ENCODE data around the gene LRP5.

The LRP5 gene

GRCh38 chr11:68324695-68325094 lies 12.3 kb downstream of the LRP5 start:
- no peak for TF ChIP-seq CTCF (IDR thresholded peaks at IDR 0.05; ENCODE audit: insufficient read depth, low read depth, low read length, missing control alignments)
- no peak for DNase-seq (ENCODE audit: low read depth)
- no peak overlapping the region for H3K4me3 ChIP-seq (ENCODE audit: low read depth, low read length)

- DNase-seq (ENCODE audit: low read depth) = no peak
- H3K4me3 ChIP-seq (ENCODE audit: low read depth, low read length) = no peak overlapping the region
- TF ChIP-seq CTCF (IDR thresholded peaks at IDR 0.05; ENCODE audit: insufficient read depth, low read depth, low read length, missing control alignments) = no peak
Observed at GRCh38 chr11:68325183-68325906, 13.0 kb downstream of the LRP5 start.

GRCh38 chr11:68325907-68326220 lies 13.5 kb downstream of the LRP5 start:
- H3K4me3 ChIP-seq (ENCODE audit: low read depth, low read length) = no peak overlapping the region
- no peak for DNase-seq (ENCODE audit: low read depth)
- TF ChIP-seq CTCF (IDR thresholded peaks at IDR 0.05; ENCODE audit: insufficient read depth, low read depth, low read length, missing control alignments) = no peak

- no peak for TF ChIP-seq CTCF (IDR thresholded peaks at IDR 0.05; ENCODE audit: insufficient read depth, low read depth, low read length, missing control alignments)
- H3K4me3 ChIP-seq (ENCODE audit: low read depth, low read length) = no peak overlapping the region
Observed at GRCh38 chr11:68326334-68327215, 14.2 kb downstream of the LRP5 start.

GRCh38 chr11:68327586-68328370 lies 15.4 kb downstream of the LRP5 start:
- DNase-seq (ENCODE audit: low read depth) = no peak
- no peak for TF ChIP-seq CTCF (IDR thresholded peaks at IDR 0.05; ENCODE audit: insufficient read depth, low read depth, low read length, missing control alignments)
- no peak overlapping the region for H3K4me3 ChIP-seq (ENCODE audit: low read depth, low read length)

More at GRCh38 chr11:68326334-68327215, 14.2 kb downstream of the LRP5 start:
- no peak for DNase-seq (ENCODE audit: low read depth)

- no peak overlapping the region for H3K4me3 ChIP-seq (ENCODE audit: low read depth, low read length)
- TF ChIP-seq CTCF (IDR thresholded peaks at IDR 0.05; ENCODE audit: insufficient read depth, low read depth, low read length, missing control alignments) = no peak
Observed at GRCh38 chr11:68328374-68329091, 16.1 kb downstream of the LRP5 start.

More at GRCh38 chr11:68328374-68329091, 16.1 kb downstream of the LRP5 start:
- DNase-seq (ENCODE audit: low read depth) = no peak
